ENCODE measurements around the gene TNFRSF12A.

Gene TNFRSF12A

DNA sequence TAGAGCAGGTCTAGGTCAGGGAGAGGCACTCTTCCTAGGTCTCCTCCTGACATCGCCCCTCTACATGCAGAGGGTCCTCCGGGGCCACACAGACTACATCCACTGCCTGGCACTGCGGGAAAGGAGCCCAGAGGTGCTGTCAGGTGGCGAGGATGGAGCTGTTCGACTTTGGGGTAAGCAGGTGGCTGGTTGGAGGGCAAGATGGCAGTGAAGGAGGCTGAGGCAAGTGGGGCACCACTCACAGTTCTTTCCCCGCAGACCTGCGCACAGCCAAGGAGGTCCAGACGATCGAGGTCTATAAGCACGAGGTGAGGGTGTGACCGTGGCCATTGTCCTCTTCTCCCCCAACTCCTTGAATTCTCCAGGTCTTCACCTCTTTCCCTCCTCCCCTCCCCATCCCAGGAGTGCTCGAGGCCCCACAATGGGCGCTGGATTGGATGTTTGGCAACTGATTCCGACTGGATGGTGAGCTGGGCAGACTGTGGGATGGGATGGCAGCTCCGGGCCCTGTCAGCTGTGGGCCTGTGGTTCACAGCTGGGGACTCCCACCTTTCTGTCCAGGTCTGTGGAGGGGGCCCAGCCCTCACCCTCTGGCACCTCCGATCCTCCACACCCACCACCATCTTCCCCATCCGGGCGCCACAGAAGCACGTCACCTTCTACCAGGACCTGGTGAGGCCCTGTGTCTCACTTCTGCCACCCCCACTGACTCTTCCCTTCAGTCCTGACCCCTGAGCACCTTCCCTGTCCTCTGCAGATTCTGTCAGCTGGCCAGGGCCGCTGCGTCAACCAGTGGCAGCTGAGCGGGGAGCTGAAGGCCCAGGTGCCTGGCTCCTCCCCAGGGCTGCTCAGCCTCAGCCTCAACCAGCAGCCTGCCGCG, 6.7 kb downstream of the TNFRSF12A start:
- DNase-seq: no peak

DNA sequence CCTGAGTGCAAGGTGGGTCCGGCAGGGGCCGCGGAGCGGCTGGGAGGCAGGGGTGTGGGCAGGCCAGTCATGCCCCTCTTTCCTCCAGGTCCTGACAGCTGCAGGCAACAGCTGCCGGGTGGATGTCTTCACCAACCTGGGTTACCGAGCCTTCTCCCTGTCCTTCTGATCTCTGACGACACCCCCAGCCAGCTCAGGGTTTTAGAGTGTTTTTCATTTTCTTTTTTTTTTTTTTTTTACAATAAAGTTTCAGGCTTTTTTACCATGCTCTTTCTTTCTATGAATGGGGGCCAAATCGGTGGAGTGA, 7.3 kb downstream of the TNFRSF12A start:
- no peak for DNase-seq

DNA sequence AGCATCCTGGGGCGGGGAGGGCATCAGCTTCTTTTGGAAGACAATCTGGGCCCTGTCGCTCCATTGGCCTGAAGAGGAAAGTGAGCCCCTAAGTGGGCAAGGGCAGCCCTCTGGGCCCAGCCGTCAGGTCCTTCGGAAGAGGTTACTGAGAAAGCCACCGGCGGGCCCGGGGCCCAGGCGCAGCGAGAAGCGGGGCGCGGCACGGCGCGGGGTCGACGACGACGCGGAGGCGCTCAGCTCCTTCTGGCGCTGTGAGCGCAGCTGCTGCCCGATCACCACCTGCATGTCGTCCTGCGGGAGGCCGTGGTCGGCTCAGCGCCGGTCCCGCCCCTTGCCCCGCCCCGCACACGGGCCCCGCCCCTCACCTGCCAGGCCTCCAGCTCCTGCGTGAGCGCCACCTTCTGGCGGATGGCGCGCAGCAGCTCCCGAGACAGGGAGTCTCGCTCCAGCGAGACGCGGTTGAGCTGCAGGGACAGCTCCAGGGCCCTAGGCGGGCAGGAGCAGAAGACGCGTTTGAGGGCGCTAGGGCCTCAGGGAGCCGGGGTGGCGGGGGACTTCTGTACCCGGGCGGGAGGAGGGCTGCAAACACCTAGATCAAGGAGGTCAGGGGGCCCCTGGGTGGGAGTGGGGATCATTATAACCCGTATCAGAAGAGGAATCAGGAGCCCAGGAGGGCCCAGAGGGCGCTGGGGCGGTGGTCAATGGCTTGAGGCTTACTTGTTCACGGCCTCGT, 8.0 kb downstream of the TNFRSF12A start:
- DNase-seq: peak; percentile 76

GRCh38 chr16:3028716-3029319, 8.7 kb downstream of the TNFRSF12A start:
- DNase-seq: no peak

GRCh38 chr16:3029491-3030221, 9.5 kb downstream of the TNFRSF12A start:
- peak; percentile 43 for DNase-seq

DNA sequence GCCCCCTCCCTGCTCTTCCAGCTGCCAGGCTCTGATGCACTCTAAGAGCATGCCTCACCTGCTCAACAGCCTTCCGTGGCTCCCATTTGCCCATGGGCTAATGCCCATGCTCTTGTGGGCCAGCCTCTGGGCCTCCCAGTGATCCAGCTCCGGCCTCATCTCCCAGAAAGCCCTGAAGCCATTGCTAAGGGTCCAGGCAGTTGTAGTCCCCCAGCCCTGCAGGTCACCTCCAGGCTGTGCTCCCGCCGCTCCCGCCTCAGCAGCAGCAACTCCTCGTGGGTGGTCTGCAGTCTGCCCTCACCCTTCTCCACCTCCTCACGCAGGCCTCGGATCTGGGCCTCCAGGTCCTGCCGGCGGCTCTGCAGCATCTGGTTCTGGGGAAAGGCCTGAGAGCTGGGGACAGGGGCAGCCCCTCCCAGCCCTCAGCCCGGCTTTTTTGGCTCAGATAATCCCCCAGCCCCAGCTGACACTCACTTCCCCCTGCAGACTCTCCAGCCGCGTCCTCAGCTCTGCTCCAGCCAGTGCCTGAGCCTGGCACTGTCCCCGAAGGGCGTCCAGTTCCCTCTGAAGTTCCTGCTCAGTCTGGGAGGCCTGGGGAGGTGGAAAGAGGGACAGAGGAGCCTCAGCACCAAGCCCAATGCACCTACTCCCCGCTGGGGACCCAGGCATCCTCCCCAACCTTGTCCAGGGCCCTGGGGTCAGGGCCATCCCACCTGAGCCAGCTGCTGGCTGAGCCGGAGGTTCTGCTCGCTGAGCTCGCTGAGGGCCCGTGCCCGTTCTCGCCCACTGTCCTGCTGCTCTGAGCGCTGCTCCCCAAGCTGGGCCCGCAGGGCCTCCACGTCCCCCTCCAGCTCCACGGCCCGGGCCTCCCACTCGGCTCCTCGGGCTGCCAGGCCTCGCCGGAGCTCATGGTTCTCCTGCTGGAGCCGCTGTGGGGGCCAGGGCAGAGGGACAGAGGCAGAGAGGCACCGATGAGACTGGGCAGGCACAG, 10.3 kb downstream of the TNFRSF12A start:
- no peak for DNase-seq

DNA sequence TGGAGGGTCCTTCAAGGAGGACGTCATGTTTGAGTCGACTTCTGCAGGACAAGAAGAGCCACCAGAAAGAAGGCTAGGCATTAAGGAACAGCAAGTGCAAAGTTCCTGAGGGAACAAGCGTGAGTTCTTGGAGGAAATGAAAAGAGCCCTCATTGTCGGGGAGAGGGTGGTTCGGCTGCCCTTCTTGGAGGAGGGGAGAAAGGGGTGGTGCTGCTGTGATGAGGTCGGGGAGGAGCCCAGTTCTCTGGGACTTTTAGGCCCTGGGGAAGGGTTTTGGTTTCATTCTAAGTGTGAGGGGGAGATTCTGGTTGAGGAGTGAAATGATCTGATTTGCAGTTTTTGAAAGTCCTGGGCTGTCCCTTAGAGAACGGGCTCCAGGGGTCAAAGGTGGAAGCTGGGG, 12.5 kb downstream of the TNFRSF12A start:
- DNase-seq: no peak

- no peak for DNase-seq
These were observed 15.3 kb downstream of the TNFRSF12A start for GRCh38 chr16:3035289-3035971.

- no peak for DNase-seq
These were observed 16.0 kb downstream of the TNFRSF12A start for GRCh38 chr16:3035972-3036725.

DNA sequence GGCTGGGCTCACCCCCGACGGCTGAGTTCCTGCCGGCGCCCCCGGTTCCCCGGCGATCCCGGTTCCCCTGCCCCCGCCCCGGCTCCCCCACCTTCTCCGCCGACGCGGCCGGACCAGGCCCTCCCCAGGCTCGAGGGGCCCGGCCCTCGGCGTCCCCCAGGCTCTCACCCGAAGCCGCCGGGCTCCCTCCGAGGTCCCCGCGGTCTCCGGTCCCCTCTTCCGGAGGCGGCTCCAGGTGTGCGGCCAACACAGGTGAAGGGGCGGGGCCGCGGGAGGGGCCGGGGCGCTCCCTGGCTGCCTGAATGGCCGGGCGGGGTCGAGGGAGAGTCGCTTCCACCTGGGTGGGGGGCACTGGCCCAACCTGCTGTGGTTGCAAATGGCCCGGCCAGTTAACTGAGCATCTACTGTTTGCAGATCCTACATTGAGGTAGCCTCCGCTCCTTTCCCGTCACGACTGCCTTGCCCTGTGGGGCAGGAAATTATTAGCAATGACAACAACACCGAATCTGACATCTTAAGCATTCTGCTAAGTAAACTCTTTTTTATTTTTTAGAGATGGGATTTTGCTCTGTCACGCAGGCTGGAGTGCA, 16.7 kb downstream of the TNFRSF12A start, which contains the start of gene BICDL2:
Gene BICDL2, minus strand, starts transcription at position 219 of the 590 bp plus-strand sequence. CDS start 1,448 bp downstream, outside the sequence.
- DNase-seq: no peak

DNA sequence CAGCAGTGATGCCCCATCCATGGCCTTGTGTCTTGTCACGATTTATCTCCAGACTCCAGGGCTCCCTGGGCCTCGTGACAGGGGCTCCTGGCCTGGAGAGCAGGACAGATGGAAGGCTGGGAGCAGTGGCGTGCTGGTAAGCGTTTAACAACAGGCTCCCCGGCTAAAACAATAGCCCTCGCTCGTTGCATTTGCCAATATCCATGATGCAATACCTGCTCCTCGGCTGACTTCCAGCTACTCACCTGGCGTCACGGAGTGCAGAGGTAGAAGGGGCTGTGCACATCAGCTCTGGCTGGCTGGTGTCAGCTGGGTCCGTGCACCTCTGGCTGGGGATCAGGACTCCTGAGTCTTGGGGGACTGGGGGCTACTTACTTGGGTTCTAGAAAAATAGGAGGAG, 18.1 kb downstream of the TNFRSF12A start:
- no peak for DNase-seq

DNA sequence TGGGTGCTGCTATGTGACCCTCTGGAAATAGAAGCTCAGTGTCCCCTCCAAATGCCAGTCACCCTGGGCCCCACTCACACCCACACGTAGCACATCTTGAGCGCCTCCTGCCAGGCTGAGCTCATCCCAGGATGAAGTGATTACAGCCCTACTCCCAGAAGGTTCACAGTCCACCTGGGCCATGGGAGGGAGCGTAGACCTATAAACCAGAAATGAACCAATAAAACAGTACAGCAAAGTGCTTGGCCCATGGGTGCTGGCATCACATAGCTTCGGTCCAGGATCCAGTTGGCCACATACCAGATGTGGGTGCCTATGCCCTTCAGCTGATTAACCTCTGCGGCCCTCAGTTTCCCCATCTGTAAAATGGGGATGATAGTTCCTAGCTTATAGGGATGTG, 18.7 kb downstream of the TNFRSF12A start:
- no peak for DNase-seq

- no peak for DNase-seq
These were observed 22.2 kb downstream of the TNFRSF12A start for GRCh38 chr16:3042376-3042775.

DNA sequence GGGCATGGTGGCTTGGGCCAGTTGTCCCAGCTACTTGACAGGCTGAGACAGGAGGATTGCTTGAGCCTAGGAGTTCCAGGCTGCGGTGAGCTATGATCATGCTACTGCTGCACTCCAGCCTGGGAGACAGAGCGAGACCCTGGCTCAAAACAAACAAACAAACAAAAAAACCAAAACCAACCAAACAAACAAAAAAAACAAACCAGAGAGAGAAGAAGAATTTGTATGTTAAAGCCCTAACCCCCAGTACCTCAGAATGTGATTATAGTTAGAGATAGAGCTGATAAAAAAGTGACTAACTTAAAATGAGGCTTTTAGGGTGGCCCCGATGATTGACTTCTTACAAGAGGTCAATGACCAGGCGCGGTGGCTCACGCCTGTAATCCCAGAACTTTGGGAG, 24.5 kb downstream of the TNFRSF12A start:
- DNase-seq: no peak

DNA sequence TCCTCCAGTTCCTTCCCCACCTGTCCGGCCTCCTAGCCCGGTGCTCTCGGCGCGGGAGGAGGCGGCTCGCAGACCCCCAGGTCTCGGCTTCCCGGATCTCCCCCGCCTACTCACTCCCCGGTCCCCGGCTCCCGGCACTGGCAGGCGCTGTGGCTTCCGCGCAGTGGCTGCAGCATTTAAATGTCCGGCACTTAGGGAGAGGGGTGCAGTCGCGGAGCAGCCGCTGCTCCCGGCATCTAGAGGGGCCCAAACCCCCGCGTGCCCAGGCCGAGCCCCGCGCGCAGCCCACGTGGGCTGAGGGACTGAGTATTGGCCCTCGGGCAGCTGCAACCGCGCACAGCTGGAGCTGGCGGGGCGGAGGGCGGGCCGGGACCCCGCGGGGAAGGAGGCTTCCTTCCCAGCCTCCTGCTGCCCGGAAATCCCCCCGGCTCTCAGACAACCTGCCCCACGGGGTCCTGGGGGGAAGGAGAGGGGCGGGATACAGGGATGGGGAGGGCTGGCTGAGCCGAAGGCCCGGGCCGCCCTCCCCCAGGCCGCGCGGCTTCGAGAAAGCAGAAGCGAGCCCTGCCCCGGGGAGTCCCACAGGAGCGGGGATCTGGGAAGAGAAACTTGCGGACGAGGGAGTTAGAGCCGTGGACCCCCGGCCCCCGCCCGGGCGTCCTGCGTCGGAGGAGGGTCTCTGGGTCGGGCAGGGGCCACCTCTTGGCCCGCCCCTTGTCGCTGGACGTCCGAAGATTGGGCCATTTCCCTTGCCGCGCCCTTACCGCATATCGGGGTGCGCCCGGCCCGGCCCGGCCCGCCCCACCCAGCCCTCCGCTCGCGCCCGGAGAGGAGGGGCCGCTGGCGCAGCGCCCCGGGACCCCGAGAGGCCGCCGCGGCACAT, 25.8 kb downstream of the TNFRSF12A start, which contains the start of gene MMP25:
Gene MMP25, plus strand, starts transcription at position 804 of the 883 bp plus-strand sequence. CDS start 357 bp downstream, outside the sequence.
- DNase-seq: no peak

GRCh38 chr16:3046641-3047386, 26.6 kb downstream of the TNFRSF12A start:
- DNase-seq: no peak

- no peak for DNase-seq
These were observed 27.2 kb downstream of the TNFRSF12A start for GRCh38 chr16:3047387-3047720.

Measured in fibroblast of skin of scalp (primary cell).